ENCODE measurements around the gene CBX8. TPM values are rescaled to one million over a fixed set of nuclear protein-coding genes. Genes with fewer than 3 reads are reported as not detected.

Gene CBX8
- total RNA-seq, 2 experiments from 2014 or later, result 6.8 to 8.6 TPM

GRCh38 chr17:79803997-79804855 is 7.3 kb upstream of the CBX8 start:
- H3K4me3 Mint-ChIP-seq, result peak overlapping the region; percentile 59
- H3K4me1 Mint-ChIP-seq, result peaks cover 38% of the 10 kb centered on the region

DNA sequence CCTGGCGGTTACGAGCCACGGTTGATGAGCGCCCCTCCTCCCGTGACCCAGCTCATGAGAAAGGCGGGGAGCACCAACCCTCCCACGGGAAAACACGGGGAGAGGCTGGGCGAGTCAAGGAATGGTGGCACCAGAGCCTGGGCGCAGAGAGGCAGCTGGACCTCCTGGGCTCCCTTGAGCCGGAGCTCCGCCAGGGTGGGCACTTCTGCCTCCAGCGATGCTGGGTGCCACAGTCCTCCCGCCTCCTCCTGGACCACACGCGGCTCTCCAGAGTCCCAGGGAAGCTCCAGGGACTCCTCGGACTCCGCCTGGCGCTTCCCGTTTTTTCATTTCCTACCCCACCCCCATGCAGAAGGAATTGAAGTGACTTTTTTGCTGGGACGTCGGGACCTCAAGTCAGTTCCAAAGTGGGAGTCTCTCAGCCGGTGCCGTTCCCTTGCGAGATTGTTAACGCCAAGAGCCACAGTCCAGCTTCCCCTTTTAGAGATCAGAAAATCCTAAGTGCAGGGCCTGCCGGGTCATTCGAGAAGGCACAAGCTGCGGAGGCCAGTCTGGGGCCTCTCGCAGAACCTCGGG is 6.6 kb upstream of the CBX8 start:
- CTCF ChIA-PET, result interaction anchor here (1.7 to 8.4 kb wide), 5 partner anchors 9 to 190 kb away, joined by 3 to 51 read pairs (median 7); no protein-coding TSS in a partner anchor
- DNase-seq (no peak), ATAC-seq (no peak)
- peaks cover 38% of the 10 kb centered on the region for H3K4me1 Mint-ChIP-seq
- H3K27ac Mint-ChIP-seq, result peak overlapping the region; percentile 67
- peaks cover 8% of the 10 kb centered on the region for H3K36me3 Mint-ChIP-seq
- no peaks in the 10 kb centered on the region for H3K9me3 Mint-ChIP-seq (ENCODE audit: low read depth)
- peaks cover 85% of the 10 kb centered on the region for H3K27me3 Mint-ChIP-seq
- no peak overlapping the region for H3K4me3 Mint-ChIP-seq

More at GRCh38 chr17:79803997-79804855, 7.3 kb upstream of the CBX8 start:
- no peaks in the 10 kb centered on the region for H3K9me3 Mint-ChIP-seq (ENCODE audit: low read depth)
- CTCF ChIA-PET, result interaction anchor here (1.3 to 8.4 kb wide), 7 partner anchors 9 to 297 kb away, joined by 3 to 51 read pairs (median 7); partner anchors contain the start of gene GAA
- H3K27me3 Mint-ChIP-seq, result peaks cover 87% of the 10 kb centered on the region
- peak; percentile 77 for ATAC-seq
- H3K36me3 Mint-ChIP-seq, result peaks cover 8% of the 10 kb centered on the region
- H3K27ac Mint-ChIP-seq, result peak overlapping the region; percentile 75
- peak; percentile 84 for DNase-seq

DNA sequence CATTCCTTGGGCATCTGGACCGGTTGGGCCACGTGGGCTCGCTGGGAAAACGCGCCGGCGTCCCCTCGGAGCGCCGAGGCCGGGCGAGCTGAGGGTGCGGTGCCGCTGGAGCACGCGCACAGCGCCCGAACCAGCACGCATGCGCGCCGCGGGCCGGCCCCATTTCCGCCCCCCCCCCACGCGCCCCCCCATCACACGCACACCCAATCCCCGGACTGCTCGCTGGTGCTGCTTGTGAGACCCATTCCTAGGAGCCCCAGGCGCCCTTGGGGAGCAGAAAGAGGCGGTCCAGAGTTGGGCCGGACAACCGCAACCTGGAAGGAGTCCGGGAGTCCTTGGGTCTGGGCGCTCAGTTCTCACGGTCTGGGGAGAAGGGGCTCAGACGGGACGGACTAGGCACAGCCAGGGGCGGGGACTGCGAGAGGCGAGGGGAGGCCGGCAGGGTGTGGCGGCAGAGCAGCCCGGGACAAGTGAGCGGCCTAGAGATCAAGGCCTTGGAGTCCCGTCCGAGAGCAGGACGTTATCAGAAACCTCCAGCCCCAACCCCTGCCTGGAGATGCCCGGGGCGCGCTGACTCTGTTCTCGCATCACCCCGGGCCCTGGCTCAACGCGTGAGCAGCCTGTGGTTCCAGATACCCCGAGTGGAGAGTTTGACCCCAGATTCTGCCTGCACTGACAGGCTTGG is 6.0 kb upstream of the CBX8 start:
- H3K4me3 Mint-ChIP-seq, result no peak overlapping the region
- DNase-seq (no peak), ATAC-seq (no peak)
- H3K27me3 Mint-ChIP-seq, result peaks cover 81% of the 10 kb centered on the region
- peaks cover 41% of the 10 kb centered on the region for H3K4me1 Mint-ChIP-seq
- H3K36me3 Mint-ChIP-seq, result peaks cover 8% of the 10 kb centered on the region
- CTCF ChIA-PET, result interaction anchor here (0.9 to 8.4 kb wide), 5 partner anchors 10 to 191 kb away, joined by 3 to 51 read pairs (median 15); partner anchors contain the start of gene CBX4
- no peaks in the 10 kb centered on the region for H3K9me3 Mint-ChIP-seq (ENCODE audit: low read depth)
- no peak overlapping the region for H3K27ac Mint-ChIP-seq

DNA sequence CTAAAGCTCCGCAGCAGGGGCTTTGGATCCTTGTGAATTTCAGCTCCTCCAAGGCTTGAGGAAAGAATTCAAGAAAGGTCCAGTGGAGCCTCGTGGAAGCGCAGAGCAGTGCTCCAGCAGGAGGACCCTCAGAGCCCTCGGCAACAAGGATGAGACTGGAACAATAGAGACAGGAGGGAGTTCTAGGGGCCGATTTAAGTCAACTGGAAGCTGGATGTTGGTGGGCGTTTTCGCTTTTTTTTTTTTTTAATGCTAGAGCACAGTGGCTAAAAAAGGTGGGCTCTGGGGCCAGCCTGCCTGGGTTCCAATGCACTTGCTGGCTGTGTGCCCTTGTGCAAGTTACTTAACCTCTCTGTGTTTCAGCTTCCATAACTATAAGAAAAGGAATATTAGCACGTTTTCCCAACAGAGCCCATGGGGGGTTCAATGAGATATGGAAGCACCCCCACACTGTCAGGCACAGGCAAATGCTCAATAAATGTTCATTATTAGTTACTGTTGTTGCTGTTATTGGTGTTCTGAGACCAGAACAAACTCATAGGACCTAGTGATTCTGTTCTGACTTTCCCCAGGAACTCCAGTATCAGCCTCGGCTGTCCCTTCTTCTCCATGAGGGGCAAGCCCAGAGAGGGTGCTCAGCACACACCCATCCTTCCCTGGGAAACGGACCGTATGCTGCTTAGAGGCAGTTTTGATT is 5.3 kb upstream of the CBX8 start:
- peaks cover 41% of the 10 kb centered on the region for H3K4me1 Mint-ChIP-seq
- H3K4me3 Mint-ChIP-seq, result no peak overlapping the region
- peaks cover 8% of the 10 kb centered on the region for H3K36me3 Mint-ChIP-seq
- H3K27me3 Mint-ChIP-seq, result peaks cover 74% of the 10 kb centered on the region
- no peak for DNase-seq
- no peaks in the 10 kb centered on the region for H3K9me3 Mint-ChIP-seq (ENCODE audit: low read depth)
- CTCF ChIA-PET, result interaction anchor here (0.9 to 8.4 kb wide), 3 partner anchors 11 to 38 kb away, joined by 3 to 51 read pairs (median 15); partner anchors contain the start of gene CBX4
- peak overlapping the region; percentile 28 for H3K27ac Mint-ChIP-seq
- ATAC-seq, result no peak

GRCh38 chr17:79801156-79802038 is 4.5 kb upstream of the CBX8 start:
- H3K4me1 Mint-ChIP-seq, result peaks cover 42% of the 10 kb centered on the region
- DNase-seq, result no peak
- no peak overlapping the region for H3K4me3 Mint-ChIP-seq
- ATAC-seq, result no peak
- H3K27ac Mint-ChIP-seq, result peak overlapping the region; percentile 28
- CTCF ChIA-PET, result interaction anchor here (0.9 to 8.4 kb wide), 5 partner anchors 11 to 60 kb away, joined by 3 to 51 read pairs (median 4); partner anchors contain the start of gene CBX4
- no peaks in the 10 kb centered on the region for H3K9me3 Mint-ChIP-seq (ENCODE audit: low read depth)
- H3K27me3 Mint-ChIP-seq, result peaks cover 66% of the 10 kb centered on the region
- H3K36me3 Mint-ChIP-seq, result peaks cover 9% of the 10 kb centered on the region

DNA sequence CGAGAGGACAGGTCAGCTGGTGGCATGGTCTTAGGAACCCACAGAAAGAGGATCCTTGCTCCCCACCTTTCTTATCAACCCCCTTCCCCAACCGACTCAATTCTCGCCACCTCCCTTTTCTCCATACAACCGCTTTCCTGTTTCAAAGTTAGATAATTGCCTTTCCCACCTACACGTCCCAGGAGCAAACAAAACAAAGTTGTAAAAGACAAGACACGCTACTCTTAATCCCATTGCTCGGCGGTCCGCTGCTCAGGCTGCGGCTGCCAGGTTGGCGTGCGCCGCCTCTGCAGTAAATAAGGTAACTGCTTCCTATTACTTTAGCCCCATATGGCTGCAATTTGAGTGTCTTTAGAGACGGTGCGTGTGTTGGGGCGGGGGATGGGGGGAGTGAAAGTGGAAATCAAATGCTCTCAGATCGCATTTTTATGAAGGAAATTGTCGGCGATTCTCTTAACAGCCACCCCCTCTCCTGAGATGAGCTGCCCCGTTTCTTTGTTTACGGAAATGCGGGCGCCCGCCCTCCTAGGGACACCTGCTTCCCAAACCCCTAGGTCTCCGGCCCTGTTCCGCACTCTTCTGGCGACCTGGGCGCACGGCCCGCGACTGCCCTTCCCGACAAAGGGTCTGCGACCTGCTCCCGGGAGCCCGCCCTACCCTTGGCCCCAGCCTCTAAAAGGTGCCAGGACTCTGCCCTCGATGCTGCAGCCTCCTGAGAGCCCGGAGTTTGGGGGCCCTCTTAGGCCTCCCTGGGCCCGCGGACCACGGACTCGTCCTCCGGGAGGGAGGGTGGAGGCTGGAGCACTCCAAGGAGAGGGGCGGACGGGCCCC is 3.7 kb upstream of the CBX8 start:
- ATAC-seq (no peak), DNase-seq (peak; percentile 55)
- CTCF ChIA-PET, result interaction anchor here (1.2 to 8.4 kb wide), 5 partner anchors 12 to 59 kb away, joined by 3 to 51 read pairs (median 4); partner anchors contain the start of gene CBX4
- H3K27ac Mint-ChIP-seq, result peak overlapping the region; percentile 62
- no peaks in the 10 kb centered on the region for H3K9me3 Mint-ChIP-seq (ENCODE audit: low read depth)
- peaks cover 60% of the 10 kb centered on the region for H3K27me3 Mint-ChIP-seq
- H3K36me3 Mint-ChIP-seq, result peaks cover 13% of the 10 kb centered on the region
- peak overlapping the region; percentile 25 for H3K4me3 Mint-ChIP-seq
- peaks cover 44% of the 10 kb centered on the region for H3K4me1 Mint-ChIP-seq

DNA sequence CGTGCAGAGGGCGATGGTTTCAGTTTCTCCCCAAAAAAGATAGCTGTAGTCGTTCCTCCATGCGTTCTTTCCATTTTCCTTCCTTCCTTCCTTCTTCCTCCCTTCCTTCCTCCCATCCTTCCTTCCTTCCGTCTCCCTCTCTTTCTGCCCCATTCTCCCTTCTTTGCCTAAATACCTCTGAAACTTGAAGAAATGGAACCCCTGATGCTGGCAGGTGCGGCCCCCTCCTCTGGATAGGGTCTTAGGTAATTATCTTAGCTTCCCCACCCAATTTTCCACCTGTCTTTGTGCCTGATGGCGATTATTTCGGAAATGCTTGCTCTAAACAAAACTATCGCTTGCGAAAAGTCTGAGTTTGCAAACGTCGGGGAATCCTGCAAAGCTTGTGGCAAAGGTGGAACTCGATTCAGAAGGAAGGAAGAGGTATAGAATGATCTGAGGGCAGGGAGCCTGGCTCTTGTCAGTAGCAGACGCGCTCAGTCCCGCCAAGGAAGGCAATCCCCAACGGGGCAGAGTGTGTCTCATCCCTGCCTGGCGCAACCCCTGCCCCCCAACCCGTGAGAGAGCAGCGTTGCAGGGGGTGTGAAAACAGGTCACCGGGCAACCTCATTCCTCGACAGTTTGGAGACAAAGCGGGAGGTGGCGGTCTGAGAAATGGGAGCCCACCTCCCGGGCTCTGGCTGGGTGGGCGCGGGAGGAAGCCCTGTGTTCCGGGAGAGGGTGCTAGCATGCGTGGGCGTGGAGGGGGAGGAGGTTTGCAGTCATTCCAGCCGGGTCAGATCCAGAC is 2.9 kb upstream of the CBX8 start:
- DNase-seq, result no peak
- peaks cover 36% of the 10 kb centered on the region for H3K4me1 Mint-ChIP-seq
- H3K27ac Mint-ChIP-seq, result peak overlapping the region; percentile 62
- no peak for ATAC-seq
- H3K27me3 Mint-ChIP-seq, result peaks cover 52% of the 10 kb centered on the region
- peak overlapping the region; percentile 25 for H3K4me3 Mint-ChIP-seq
- CTCF ChIA-PET, result interaction anchor here (1.2 to 8.4 kb wide), 5 partner anchors 13 to 56 kb away, joined by 3 to 51 read pairs (median 6); partner anchors contain the start of gene CBX4
- H3K9me3 Mint-ChIP-seq (ENCODE audit: low read depth), result no peaks in the 10 kb centered on the region
- peaks cover 13% of the 10 kb centered on the region for H3K36me3 Mint-ChIP-seq

GRCh38 chr17:79799174-79799537 is 2.3 kb upstream of the CBX8 start:
- Mint-ChIP-seq H3K9me3 (ENCODE audit: low read depth) (no peaks in the 10 kb centered on the region), H3K4me1 (peaks cover 31% of the 10 kb centered on the region), H3K4me3 (no peak overlapping the region), H3K27ac (no peak overlapping the region), H3K36me3 (peaks cover 10% of the 10 kb centered on the region), H3K27me3 (peaks cover 47% of the 10 kb centered on the region)
- DNase-seq (no peak), ATAC-seq (no peak)
- CTCF ChIA-PET, result interaction anchor here (1.2 to 8.4 kb wide), 4 partner anchors 14 to 55 kb away, joined by 3 to 51 read pairs (median 22); partner anchors contain the start of gene CBX4

GRCh38 chr17:79798299-79799173 is 1.7 kb upstream of the CBX8 start:
- H3K27me3 Mint-ChIP-seq, result peaks cover 47% of the 10 kb centered on the region
- H3K9me3 Mint-ChIP-seq (ENCODE audit: low read depth), result no peaks in the 10 kb centered on the region
- H3K27ac Mint-ChIP-seq, result peak overlapping the region; percentile 41
- peaks cover 10% of the 10 kb centered on the region for H3K36me3 Mint-ChIP-seq
- H3K4me1 Mint-ChIP-seq, result peaks cover 28% of the 10 kb centered on the region
- CTCF ChIA-PET, result interaction anchor here (2.0 to 8.4 kb wide), 4 partner anchors 14 to 48 kb away, joined by 6 to 51 read pairs (median 22); partner anchors contain the start of gene CBX4
- DNase-seq (no peak), ATAC-seq (no peak)
- H3K4me3 Mint-ChIP-seq, result peak overlapping the region; percentile 10

Measured in activated CD8-positive, alpha-beta memory T cell treated with anti-CD3 and anti-CD28 coated beads, Interleukin-2, amount 10 ng/mL, durations not matched to agents 7 days and 5 days (primary cell).